Endothelial cell of umbilical vein (primary cell): ENCODE data around the gene LGR6.

Source experiments
- EZH2 ChIP-seq: IDR thresholded peaks from 2 replicates; pipeline ENCODE4 v1.6.1; 2012; ENCODE audit warnings: borderline replicate concordance, low read depth, mild to moderate bottlenecking, moderate library complexity, low read length, inconsistent platforms; ENCODE audit not compliant: severe bottlenecking
- POLR2A ChIP-seq: IDR thresholded peaks from 2 replicates; pipeline ENCODE4 v1.6.1; 2012; ENCODE audit warnings: low read depth, mild to moderate bottlenecking, control low read depth, low read length
- TF ChIP-seq, protein P1 (sequence below), 2 donors: IDR thresholded peaks; 1 replicate in 1 of 2; 2 replicates in 1 of 2; pipeline ENCODE4 v1.5.1; 2011; ENCODE audit warnings: low read length in 2 of 2, mild to moderate bottlenecking in 2 of 2, moderate library complexity in 2 of 2, control low read depth in 1 of 2, inconsistent platforms in 1 of 2, low read depth in 1 of 2; ENCODE audit not compliant: insufficient read depth in 1 of 2; ENCODE audit errors: extremely low read depth in 1 of 2

DNA sequence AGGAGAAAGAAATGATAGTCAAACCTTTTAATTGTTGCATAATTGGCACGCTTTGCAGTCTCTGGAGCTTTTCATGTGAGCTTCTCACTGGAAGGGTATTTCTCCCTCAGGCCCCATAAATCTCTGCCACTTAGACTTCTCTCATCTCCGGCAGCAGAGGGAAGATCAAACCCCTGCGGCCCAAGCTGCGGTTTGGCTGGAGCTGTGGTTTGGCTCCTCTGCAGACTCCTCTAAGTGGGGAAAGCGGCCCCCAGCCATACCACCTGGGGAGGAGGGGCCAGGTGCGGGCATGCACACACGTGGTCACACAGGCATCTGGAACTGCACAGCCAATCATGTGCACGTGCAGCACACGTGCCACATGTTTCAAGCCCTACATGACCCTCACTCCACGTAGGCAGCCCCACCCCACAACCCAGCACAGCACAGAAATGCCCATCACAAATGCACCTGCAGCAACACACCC is 89.8 kb downstream of the LGR6 start:
- TF ChIP-seq, protein P1, sequence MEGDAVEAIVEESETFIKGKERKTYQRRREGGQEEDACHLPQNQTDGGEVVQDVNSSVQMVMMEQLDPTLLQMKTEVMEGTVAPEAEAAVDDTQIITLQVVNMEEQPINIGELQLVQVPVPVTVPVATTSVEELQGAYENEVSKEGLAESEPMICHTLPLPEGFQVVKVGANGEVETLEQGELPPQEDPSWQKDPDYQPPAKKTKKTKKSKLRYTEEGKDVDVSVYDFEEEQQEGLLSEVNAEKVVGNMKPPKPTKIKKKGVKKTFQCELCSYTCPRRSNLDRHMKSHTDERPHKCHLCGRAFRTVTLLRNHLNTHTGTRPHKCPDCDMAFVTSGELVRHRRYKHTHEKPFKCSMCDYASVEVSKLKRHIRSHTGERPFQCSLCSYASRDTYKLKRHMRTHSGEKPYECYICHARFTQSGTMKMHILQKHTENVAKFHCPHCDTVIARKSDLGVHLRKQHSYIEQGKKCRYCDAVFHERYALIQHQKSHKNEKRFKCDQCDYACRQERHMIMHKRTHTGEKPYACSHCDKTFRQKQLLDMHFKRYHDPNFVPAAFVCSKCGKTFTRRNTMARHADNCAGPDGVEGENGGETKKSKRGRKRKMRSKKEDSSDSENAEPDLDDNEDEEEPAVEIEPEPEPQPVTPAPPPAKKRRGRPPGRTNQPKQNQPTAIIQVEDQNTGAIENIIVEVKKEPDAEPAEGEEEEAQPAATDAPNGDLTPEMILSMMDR (IDR thresholded peaks at IDR 0.05; ENCODE audit: extremely low read depth in 1 of 2, insufficient read depth in 1 of 2, low read depth in 1 of 2, low read length in 2 of 2), result no peak
- TF ChIP-seq POLR2A, result no peak
- no peak for TF ChIP-seq EZH2
